Left ventricle myocardium inferior (tissue), 1 donor: ENCODE data around the gene GRIN2A. TPM values are rescaled to one million over a fixed set of nuclear protein-coding genes. Genes with fewer than 3 reads are reported as not detected.

Source experiments
- DNase-seq: peaks from one replicate; pipeline ENCODE4 v3.0.0-alpha.2; 2020
- H3K27ac ChIP-seq: fragments of 200-600 bp; replicated peaks from 2 replicates; pipeline ENCODE4 v1.8.0; 2021
- H3K27me3 ChIP-seq: fragments of 200-600 bp; 2 replicates; pipeline ENCODE4 v1.8.0; 2021; ENCODE audit warnings: low read depth
- H3K36me3 ChIP-seq: fragments of 200-600 bp; 2 replicates; pipeline ENCODE4 v1.8.0; 2021
- H3K4me1 ChIP-seq: fragments of 200-600 bp; 2 replicates; pipeline ENCODE4 v1.8.0; 2021
- H3K4me3 ChIP-seq: fragments of 200-600 bp; 2 replicates; pipeline ENCODE4 v1.8.0; 2021; ENCODE audit warnings: mild to moderate bottlenecking, moderate library complexity
- H3K9me3 ChIP-seq: fragments of 200-600 bp; replicated peaks from 2 replicates; pipeline ENCODE4 v1.8.0; 2021
- CTCF ChIP-seq: fragments of 200-600 bp; IDR thresholded peaks from 2 replicates; pipeline ENCODE4 v1.8.0; 2021; ENCODE audit warnings: antibody characterized with exemption, mild to moderate bottlenecking, borderline replicate concordance
- intact Hi-C: fragments of 100-400 bp; cut with micrococcal nuclease; formaldehyde crosslinking; loops from one replicate; pipeline ENCODE4 v1.11.0; 2022
- total RNA-seq: library from RNA; stranded (reverse); fragmentation: NEBNext Ultra II Directional; extraction: Animal tissue kit (Norgen Biotek cat#: 25700); gene quantifications from one replicate; pipeline ENCODE4 v1.2.1, GENCODE V29; 2021
- donor health status: DM: no; HTN: yes; CAD: no; lungs with severe emphysema.

Gene GRIN2A
- total RNA-seq, 1 donor from 2014 or later, result 2.4 TPM

GRCh38 chr16:9849697-9850245 lies 332.5 kb downstream of the GRIN2A start:
- DNase-seq, result no peak
- Histone ChIP-seq H3K27ac (no peak overlapping the region), H3K4me3 (no peak overlapping the region), H3K36me3 (no peaks in the 10 kb centered on the region), H3K9me3 (no peaks in the 10 kb centered on the region), H3K27me3 (no peaks in the 10 kb centered on the region), H3K4me1 (peaks cover 8% of the 10 kb centered on the region)
- TF ChIP-seq CTCF, result no peak
- intact Hi-C loops, result no loop called here

- Histone ChIP-seq H3K4me3 (no peak overlapping the region), H3K27me3 (no peaks in the 10 kb centered on the region), H3K27ac (no peak overlapping the region), H3K36me3 (no peaks in the 10 kb centered on the region), H3K9me3 (no peaks in the 10 kb centered on the region), H3K4me1 (no peaks in the 10 kb centered on the region)
- no peak for TF ChIP-seq CTCF
- no peak for DNase-seq
- intact Hi-C loops, result no loop called here
Observed at GRCh38 chr16:9847146-9847545, 335.1 kb downstream of the GRIN2A start.

- Histone ChIP-seq H3K4me1 (no peaks in the 10 kb centered on the region), H3K36me3 (no peaks in the 10 kb centered on the region), H3K4me3 (no peak overlapping the region), H3K9me3 (no peaks in the 10 kb centered on the region), H3K27ac (no peak overlapping the region), H3K27me3 (no peaks in the 10 kb centered on the region)
- DNase-seq, result no peak
- intact Hi-C loops, result no loop called here
- no peak for TF ChIP-seq CTCF
Observed at GRCh38 chr16:9846362-9847099, 335.7 kb downstream of the GRIN2A start.

GRCh38 chr16:9845661-9846361 lies 336.4 kb downstream of the GRIN2A start:
- DNase-seq, result no peak
- intact Hi-C loops, result no loop called here
- no peaks in the 10 kb centered on the region for H3K27me3 ChIP-seq
- H3K27ac ChIP-seq, result no peak overlapping the region
- no peaks in the 10 kb centered on the region for H3K36me3 ChIP-seq
- no peaks in the 10 kb centered on the region for H3K4me1 ChIP-seq
- no peaks in the 10 kb centered on the region for H3K9me3 ChIP-seq
- no peak overlapping the region for H3K4me3 ChIP-seq
- no peak for TF ChIP-seq CTCF

- no peak for TF ChIP-seq CTCF
- no peaks in the 10 kb centered on the region for H3K36me3 ChIP-seq
- no peak for DNase-seq
- no peak overlapping the region for H3K4me3 ChIP-seq
- H3K27ac ChIP-seq, result no peak overlapping the region
- intact Hi-C loops, result no loop called here
- H3K27me3 ChIP-seq, result no peaks in the 10 kb centered on the region
- no peaks in the 10 kb centered on the region for H3K9me3 ChIP-seq
- no peaks in the 10 kb centered on the region for H3K4me1 ChIP-seq
Observed at GRCh38 chr16:9844361-9844760, 337.9 kb downstream of the GRIN2A start.
